Dermis blood vessel endothelial cell (primary cell): ENCODE data around the gene DEGS2. TPM values are rescaled to one million over a fixed set of nuclear protein-coding genes. Genes with fewer than 3 reads are reported as not detected.

ENCODE experiments used
- DNase-seq: peaks from one replicate; pipeline ENCODE4 v3.0.0; 2010
- total RNA-seq: library from RNA; depleted of rRNA; stranded (reverse); fragments of >200 nt; gene quantifications from 2 replicates; pipeline ENCODE4 v1.2.3, GENCODE V29; 2014

The DEGS2 gene
- total RNA-seq, 1 donor from 2014 or later = 0.68 TPM

DNA sequence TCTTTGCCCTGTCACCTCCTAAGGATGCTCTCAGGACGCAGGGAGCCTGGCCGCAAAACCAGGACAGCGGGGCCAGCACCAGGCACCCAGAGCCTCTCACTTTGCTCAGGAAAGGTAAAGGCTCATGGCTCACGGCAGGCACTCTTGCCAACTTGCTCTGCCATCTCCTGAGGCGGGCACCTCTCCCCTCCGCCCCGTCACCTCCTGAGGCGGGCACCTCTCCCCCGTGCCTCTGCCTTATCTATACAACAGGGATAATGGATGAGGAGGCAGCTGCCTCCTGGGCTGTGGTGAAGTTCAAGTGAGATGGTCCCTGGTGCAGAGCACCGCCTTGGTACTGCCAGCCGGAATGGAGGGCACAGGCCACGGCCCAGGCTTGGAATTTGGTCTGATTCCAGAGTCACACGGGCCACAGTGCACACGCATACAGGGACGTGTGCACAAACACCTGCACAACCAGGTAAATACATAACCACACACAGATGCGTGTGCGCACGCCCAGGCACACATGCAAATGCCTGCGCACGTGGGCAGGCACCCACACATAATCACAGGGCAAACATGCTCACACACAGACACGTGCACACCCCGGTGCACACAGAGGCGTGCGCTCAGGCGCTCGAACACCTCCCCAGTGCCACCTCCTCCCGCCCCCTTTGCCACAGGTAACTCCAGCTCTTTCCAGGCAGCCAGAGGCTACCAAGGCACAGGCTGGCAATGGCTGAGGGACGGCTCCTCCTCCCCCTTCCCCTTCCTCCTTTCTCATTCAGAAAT, 11.6 kb downstream of the DEGS2 start:
- no peak for DNase-seq

DNA sequence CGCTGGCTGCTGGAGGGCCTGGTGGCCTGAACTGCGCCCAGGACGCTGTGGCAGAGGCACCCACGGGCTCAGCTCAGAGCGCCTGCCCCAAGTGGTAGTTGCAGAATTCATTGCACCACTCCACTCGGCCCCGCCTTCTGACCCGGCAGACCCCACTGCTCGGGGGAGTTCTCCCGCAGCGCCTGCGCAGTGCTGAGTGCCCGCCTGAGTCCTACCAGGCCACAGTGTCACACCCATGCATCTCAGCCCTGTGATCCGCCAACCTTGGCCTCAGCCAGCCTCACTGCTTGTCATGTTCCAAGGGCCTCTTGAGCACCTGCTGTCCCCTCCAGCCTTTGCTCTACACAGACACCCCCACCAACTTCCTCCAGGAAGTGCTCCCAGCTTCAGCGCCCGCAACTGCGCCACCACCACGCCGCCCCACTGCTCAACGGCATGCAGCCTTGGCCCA, 12.2 kb downstream of the DEGS2 start:
- no peak for DNase-seq

DNA sequence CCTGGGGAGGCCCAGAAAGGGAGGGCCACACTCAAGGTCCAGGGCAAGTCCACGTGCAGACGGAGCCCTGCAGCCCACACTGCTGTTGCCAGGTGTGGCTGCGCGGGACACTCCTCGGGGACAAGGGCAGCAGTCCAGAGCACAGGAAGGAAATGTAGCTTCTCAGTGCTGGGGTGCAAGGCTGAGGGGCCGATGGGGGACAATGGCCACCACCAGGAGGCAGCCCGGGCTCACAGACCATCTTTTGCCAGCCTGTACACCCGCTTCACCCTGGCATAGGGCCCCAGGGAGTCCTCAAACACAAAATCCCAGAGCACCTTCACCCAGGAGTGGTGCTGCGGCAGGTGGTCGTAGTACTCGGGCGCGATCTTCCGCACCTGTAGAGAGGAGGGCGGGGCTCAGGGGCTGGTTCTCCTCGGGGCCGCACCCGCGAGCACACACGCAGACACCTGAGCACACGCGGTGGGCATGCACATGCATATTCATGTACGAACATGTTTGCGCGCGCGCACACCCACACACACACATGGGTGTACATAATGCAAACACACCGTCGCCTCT, 12.8 kb downstream of the DEGS2 start:
- DNase-seq = no peak

DNA sequence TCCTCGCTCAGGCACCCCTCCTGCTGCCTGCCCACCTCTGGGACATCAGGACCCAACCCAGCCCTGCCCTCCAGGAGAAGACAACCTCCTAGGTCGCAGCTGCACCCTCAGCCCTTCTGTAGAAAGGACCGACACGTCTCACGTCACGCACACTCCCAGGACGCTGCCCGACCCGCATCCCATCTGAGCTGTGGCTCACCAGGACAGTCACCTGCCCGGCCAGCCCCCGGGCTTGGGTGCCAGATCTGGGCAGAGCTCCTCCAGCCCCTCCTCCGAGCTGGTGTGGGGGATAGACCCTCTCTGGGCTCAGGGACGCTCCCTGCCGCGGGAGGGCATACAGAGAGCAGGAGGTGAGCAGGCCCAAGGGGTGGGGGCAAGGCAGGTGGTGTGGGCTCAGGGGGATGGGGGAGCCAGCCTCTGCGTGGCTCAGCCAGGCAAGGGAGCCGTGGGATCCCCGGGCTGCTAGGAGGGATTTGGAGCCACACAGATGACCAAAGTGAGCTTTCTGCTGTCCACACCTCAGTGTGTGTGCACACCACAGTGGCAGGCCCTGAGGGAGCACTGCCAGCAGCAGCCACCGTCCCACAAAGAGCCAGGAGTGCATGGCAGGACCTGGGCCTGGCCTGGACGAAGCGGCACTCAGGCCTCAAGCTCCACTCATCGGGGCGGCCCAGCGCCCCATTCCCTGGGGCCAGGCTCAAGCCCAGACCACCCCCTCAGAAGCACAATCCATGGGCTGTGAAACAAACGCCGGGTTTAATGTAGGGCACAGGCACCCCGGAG, 13.6 kb downstream of the DEGS2 start:
- no peak for DNase-seq

DNA sequence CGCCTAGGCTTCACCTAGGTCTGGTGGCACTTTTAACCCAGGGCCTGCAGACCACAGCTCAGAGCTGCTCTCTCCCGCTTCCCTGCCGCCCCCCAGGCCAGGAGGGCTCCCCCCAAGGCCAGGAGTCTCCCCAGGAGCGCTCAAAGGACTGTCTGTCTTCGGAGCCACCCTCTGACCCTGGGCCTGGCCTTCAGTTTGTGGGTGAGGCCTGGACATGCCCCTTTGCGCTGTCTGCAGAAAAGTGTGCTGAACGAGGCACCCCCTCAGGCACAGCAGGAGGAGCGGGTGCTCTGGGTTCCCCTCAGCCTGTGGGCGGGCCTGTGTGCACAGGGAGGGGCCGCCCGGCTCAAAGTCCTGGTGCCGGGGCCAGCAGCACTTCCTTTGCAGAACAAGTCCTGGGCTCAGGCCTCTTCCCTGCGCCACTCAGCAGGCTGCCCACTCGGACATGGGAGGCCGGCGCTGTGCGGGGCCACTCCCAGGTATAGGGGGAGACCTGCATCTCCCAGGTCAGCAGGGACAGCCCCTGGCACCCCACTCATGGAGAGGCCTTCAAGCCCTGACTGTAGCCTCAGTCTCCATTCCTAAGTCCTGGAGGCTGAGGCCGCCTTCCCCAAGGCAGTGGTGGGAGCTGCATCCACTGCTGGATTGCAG, 14.3 kb downstream of the DEGS2 start:
- DNase-seq = no peak

DNA sequence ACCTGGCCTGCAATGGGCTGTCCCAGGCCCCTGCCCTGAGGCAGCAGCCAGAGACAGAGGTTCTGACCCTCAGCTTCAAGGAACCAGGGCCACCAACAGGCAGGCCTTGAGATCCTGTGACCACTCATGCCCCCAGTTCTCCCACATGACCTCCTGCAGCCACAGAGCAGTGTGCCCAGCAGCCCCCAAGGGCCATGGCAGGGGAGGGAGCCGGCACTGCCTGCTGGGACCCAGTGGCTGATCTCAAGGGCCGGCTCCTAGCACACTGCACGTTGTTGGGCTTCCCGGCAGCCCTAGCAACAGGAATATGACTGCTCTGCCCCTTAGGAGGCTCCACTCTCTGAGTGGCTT, 14.8 kb downstream of the DEGS2 start:
- no peak for DNase-seq

DNA sequence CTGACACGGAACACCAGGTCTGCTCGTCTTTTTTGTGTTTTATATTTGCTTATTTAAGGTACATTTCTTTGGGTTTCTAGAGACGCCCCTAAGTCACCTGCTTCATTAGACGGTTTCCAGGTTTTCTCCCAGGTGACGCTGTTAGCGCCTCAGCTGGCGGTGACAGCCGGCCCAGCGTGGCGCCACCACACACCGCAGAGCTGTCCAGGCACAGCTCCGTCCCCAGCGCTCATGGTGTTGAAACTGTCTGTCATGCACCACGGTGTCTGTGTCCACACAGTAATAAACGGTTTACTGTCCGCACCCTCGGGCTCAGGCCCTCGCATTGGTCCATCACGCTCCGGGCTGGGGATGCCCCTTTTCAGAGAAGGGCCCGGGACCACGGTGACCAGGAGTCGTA, 15.5 kb downstream of the DEGS2 start:
- DNase-seq = no peak

DNA sequence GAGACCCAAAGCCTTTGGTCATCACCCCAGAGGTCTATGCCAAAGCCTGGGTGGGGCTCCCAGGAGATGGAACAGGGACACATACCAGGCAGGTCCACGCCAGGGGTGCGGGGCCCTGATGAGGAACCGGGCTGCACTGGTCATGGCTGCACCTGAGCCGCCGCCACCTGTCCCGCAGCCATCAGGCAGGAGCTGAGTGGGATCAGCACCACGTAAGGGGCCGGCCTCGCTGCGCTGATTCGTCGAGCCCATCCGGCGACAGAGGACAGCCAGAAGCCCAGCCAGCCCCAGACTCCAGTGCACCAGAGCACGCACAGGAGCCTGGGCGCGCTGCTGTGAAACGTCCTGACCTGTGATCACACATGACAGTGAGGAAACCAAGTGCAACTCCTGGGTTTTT, 15.9 kb downstream of the DEGS2 start:
- DNase-seq = no peak

DNA sequence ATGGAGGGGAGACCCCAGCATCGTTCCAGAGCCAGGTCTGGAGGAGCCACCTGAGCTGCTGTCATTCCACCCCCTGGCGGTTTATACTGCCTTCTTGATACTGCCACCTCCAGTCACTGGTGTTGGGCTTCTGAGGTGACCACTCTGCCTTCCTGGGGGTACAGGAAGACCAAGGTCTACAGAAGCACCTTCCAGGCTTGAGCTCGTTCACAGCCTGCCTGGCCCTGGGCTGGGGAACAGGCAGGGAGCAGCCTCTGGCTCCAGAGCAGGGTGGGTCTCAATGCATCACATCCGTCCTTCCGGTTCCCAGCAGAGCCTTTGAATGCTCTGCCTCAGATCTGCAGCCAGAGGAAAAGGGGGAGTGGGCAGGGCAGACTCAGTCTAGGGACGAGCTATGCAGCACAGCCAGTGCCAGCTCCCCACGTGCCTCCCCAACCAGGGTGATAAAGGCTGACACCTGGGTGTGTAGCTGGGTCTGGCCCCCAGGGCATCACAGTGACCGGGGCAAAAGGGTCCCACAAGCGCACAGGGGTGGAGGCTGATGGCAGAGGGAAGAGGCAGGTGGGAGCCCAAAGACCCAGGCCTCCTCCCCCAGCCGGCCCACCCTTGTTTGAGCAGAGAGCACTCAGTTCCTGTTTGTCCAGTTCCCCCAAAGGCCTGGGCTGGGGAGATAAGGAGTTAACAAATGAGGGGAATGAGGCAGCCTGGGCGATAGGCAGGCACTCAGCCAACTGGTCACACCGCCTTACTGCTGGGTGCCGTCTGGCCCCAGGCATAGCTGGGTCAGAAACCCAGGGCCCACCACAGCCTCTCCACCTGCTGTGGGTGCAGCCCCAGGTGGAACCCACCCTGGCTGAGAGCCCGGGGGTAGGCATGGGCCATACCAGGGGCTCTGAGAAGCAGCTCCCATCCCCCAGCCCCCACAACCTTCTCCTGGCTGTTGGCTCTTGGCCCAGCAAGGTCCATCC, 17.1 kb downstream of the DEGS2 start:
- peak; percentile 91 for DNase-seq

DNA sequence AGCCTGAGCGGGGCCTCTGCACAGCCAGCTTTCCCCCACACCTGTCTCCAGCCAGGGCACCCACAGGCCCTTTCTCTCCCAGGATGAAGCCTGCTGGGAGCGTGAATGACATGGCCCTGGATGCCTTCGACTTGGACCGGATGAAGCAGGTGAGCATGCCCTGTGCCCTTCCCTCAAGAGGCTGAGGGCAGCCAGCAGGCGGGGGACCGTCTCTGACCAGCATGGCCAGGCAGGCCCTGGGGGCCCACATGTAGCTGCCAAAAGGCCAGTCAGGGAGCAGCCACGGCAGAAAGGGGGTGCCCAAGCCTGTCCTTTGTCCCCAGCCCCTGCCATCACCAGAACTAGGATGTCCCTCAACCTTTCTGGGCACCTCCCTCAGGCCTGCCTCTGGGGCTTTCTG, 18.3 kb downstream of the DEGS2 start:
- no peak for DNase-seq

DNA sequence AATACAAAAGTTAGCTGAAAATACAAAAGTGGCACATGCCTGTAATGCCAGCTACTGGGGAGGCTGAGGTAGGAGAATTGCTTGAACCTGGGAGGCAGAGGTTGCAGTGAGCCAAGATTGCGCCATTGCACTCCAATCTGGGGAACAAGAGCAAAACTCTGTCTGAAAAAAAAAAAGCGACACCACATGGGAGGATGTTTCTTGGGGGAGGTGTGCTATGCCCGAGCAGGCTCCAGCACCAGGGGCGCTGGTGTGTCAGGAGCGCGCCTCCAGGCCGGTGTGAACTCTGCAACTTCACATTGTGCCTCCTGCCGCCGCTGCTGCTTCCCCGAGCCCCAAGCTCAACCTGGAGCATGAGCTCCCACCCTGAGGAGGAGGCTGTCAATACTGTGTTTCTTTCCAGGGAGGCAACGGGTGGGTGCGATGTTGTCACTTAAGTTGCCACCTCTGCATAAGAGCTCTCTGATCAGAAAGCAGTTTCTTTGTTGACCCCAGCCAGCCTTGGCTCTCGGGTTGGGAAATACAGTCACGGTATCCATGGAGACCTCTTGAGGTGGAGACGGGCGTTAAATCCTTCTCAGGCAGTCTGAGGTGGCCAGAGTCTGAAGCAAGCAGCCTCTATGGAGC, 18.9 kb downstream of the DEGS2 start:
- peak; percentile 78 for DNase-seq

DNA sequence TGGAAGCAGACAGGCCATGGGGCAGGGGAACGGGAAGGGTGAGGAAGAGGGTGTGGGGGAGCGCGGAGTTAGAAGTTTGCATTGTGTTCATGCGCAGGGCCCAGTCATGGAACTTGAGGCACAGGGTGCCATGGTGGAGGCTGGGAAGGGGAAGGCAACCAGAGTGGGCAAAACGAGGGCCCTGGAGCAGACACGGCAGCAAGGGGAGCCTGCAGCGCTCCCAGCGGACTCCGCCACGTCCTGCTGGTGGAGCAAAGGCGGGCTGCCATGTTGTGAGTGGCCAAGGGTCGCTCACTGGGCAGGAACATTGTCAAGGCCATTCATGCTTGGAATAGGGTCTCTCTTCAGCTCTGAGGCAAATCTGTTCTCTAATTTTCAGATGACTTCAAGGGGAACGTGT, 20.5 kb downstream of the DEGS2 start:
- no peak for DNase-seq

DNA sequence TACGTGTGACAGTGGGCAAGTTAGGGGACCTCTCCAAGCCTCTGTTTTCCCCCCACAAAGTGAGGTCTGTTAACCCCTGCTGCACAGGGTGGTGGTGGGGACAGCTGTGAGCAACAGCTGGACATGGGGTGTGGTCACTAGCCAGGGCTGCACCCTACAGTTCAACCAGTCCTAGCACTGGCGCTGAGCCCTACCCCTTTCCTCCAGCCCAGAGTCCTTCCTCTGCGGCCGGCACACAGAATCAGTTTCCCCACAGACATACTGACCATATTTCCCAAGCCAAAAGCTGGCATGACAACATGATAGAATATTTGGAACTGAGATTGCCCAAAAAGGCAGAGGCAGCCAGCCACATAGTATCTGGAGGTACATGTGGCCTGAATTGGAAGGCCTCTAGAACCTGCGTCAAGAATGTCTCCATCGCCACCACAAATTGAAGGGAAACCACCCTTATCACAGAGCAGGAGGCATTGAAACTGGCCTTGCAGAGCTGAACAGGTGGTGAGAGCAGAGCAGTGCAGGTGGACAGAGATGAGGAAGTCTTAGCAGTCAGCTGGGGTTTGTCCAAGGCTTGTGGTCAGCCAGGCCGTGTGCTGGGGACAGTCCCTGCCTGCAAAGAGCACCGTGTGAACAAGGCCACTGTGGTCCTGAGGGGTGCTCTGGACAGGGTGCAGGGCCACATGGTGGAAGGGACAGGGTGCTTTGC, 21.2 kb downstream of the DEGS2 start:
- no peak for DNase-seq

DNA sequence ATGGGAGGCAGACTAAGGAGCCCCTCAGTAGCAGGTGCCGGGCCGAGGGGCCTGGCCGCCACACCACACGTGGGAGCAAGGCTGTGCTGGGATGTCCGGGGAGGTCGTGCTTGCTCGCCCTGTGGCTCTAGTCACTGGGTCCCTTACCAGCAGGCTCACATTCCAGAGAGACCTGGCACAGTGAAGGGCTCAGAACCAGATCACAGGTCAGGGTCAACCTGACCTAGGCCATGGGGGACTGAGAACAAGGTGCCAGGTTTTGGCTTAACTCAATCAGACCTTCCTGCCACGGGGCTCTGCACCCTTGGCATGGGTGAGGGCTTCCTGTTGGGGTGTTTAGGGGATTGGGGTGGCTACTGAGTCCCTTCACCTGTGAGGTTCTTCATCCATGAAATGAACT, 22.3 kb downstream of the DEGS2 start:
- DNase-seq = no peak

DNA sequence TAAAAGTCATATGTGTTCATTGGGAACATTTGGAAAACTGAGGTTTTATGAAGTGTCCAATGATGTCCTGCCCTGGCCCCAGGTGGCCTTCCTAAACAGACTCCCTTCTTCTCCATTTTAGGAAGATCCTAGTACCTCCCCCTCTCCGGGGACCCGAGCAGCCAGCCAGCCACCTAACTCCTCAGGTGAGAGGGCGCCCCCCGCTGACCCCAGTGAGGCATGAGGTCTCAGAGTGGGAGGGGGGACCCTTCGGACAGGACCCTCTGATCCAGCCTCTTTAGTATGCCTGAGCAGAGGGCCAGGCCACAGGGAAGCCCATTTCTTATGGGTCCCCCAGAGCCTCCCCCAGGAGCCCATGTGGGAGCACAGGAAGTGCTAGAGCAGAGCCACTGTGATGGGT, 23.7 kb downstream of the DEGS2 start:
- DNase-seq = no peak

DNA sequence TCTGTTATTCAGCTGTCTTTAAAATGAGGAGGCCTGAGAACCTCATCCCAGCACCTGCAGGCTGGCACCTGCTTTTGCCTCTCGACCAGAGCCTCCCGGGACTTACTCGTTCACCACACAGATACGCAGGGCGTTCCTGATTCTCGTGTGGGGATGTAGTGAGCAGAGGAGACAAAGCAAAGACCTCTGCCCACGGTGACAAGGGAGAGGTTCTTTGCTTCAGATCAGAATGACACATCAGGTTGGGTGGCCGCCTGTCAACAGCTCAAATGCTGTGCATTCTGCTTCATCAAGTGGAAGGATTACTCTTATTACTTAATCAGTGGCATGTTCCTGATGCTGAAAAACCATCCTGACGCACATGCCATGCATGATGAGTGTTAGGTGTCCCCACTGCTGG, 24.4 kb downstream of the DEGS2 start:
- no peak for DNase-seq

DNA sequence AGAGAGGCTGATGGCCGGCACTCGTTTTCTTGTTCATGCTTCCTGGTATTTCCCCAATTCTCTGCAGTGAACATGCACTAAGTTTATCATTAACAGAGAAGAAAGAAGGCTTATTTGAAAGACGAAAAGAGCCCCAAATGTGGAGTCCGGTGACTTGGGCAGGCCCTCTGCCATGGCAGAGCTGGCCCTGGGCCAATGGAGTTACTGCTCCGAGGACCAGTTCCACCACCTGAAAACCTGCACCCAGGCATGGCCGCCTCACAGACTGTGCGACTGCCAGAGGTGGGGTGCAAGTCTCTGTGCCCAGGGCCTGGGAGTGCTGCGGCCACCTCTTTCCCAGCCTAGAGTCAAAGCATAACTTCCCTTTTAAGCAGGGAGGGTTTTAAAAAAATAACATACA, 24.9 kb downstream of the DEGS2 start:
- DNase-seq = no peak

DNA sequence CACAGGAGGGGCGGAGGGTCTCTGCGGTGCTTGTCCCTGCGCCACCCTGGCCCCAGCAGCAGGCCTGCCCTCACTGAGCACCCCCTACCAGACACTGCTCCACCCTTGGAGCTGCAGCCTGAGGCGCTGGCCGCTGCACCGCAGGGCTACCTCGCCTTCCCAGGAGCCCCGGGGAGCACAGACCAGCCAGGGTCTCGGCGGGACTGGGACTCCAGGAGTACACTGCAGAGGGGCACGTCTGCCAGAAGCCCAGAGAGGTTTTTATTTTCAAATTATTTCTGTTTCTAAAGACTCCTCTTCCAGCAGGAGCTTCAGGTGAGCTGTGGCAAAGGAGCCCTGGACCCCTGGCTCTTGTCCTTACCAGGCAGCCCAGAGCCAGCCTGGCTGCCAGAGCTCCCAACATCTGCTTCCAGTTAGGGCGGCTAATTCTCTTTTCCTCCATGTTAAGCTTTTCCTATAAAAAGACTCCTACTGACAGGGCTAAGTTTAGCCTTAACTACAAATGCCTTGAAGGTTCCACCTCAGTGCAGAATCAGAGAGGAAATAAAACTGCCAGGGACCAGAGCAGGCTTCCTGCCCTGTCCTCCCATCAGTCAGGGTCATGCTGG, 26.4 kb downstream of the DEGS2 start:
- no peak for DNase-seq

DNA sequence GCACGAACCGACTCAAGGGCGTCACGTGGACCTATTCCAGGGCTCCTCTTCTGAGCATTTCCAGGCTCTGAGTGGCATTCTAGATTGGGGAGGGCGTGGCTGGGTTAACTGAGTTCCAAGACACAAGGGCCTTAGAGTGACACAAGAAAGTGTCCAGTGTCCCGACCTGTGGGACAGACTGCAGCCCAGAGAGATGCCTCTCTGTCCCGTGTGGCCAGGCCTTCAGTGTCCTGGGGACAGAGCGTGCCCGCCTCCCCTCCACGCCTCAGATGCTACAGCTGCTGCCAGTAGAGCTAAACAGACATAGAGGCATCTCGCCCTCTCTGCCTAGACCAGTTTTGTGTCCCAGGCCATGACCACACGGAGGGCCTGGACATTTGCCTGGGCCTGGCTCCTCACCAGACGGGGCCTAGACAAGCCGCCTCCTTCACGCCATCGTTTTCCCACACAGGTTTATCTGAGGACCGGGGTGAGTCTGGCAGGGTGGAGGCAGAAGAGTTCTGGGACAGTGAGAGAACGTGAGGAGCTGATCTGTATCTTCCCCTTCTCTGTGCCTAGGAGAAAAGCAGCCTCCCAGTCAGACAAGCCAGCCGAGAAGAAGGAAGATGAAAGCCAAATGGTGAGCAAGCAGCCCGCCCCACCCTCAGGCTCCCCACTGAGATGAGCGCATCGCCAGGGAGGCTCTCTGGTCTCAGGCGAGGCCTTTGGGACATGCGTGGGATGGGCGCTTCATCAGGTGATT, 27.1 kb downstream of the DEGS2 start:
- DNase-seq = no peak

DNA sequence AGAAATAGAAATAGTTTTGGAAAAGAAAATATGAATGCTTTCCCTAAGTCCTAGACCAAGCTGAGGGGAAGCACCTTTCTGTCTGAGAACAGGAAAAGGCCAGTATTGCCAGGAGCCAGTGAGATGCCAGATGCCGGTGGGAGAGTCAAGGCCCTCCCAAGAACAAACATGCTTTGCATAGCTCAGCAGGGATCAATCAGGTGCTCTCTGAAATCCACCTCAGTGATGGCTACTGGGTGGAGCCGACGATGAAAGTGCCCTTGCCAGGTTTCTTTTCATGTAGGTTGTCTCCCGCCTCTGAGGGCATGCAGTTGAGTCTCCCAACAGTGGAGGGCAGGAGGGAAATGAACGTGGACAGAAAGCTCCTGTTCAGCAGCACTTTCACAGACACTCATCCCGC, 28.3 kb downstream of the DEGS2 start:
- DNase-seq = no peak
